ENCODE data around the gene MBP.

The MBP gene

DNA sequence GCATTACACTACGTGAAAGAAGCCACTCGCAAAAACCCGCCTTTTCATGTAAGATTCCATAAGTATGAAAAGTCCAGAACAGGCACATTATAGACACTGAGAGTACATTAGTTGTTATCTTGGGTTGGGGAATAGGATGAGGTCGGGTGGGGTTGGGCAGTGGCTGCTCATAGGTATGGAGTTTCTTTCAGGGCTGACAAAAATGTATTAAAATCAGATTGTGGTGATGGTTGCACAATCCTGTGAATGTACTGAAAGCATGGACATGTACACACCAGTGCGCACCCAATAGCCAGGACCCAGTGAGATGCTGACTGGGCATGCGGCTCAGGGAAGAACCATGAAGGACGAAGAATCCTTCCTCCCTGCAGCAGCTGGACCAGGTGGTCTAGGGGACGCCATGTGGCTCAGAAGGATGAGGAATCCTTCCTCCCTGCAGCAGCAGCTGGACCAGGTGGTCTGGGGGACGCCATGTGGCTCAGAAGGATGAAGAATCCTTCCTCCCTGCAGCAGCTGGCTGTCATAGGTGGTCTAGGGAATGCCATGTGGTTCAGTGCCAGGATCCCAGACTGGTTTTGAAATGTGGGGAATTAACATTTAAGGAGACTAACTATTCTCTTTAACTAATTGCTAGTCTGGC, 50.1 kb downstream of the MBP start:
- DNase-seq (ENCODE audit: low read depth), result no peak

DNA sequence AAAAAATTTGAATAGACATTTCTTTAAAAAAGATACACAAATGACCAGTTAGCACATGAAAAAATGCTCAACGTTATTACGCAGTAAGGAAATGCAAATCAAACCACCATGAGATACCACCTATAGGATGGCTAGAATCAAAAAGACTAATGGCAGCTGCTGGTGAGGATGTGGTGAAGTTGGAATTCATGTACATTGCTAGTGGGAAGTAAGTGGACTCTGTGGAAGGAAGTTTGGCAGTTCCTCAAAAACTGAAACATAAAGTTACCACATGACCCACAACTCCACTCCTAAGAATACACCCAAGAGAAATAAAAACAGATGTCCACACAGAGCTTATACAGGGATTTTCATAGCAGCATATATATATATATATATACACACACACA, 51.2 kb downstream of the MBP start:
- DNase-seq (ENCODE audit: low read depth), result no peak

DNA sequence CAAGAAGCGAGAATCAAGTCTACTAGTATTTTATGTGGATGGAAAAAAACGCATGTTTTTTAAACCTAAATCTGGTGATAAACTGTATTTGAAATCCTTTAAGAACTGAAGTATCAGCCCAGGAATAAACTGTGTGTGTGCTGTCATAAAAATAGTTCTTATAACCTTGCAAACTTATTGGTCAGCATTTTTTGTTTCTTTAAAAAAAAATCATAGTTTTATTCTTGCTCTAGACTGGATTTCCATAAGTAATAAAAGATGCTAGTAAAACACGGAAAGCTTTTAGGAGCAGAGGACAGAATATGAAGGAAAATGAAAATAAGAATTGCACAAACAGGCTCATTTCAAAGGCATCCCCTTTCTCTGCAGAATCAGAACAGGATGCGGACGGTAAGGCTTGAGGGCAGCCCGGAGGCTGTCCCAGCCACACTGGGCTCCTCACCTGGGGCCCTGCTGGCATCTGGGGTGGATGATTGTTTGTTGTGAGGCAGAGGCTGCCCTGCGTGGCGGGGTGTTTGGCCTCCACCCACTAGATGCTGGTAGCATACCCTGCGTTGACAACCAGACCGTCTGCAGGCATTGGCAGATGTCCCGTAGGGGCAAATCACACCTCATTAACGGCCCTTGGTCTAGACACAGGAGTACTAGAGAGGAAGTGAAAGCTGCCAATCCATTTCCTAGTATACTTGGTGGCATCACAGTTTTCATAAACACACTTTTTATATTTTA, 52.5 kb downstream of the MBP start:
- no peak for DNase-seq (ENCODE audit: low read depth)

DNA sequence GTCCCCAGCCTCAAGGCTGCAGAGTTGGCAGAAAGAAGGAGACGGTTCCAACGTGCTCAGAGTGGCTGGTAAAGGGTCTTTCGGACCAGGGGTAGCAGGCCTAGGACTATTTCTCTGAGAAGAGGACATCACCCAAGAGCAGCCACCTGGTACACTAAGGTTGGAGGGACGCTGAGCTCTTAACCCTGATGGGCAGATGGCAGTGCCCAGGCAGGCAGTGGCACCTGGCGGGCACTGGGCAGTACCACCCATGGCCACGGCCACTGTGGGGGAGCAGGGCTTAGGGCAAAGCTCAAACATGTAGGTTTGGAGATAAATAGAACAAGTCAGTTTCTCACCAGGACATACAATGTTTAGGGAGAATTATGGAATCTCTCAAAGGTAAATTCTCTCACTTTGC, 53.5 kb downstream of the MBP start:
- no peak for DNase-seq (ENCODE audit: low read depth)

DNA sequence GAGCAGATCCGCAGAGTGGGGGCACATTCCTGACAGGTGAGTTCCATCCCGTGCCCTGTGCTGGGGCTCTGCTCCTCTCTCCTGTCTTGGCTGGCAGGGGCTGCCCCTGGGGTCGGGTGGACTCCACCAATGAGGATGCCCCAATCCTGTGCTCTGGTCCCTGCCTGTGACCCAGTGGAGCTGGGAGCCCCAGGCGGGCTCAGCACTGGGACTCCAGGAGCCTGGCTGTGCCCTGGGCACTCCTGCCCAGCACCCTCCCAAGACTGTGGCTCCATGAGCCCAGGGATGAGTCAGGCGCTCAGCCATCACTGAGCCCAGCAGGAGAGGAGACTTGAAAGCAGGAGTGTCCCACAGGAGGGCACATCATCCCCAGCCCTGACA, 53.9 kb downstream of the MBP start:
- DNase-seq (ENCODE audit: low read depth), result no peak

DNA sequence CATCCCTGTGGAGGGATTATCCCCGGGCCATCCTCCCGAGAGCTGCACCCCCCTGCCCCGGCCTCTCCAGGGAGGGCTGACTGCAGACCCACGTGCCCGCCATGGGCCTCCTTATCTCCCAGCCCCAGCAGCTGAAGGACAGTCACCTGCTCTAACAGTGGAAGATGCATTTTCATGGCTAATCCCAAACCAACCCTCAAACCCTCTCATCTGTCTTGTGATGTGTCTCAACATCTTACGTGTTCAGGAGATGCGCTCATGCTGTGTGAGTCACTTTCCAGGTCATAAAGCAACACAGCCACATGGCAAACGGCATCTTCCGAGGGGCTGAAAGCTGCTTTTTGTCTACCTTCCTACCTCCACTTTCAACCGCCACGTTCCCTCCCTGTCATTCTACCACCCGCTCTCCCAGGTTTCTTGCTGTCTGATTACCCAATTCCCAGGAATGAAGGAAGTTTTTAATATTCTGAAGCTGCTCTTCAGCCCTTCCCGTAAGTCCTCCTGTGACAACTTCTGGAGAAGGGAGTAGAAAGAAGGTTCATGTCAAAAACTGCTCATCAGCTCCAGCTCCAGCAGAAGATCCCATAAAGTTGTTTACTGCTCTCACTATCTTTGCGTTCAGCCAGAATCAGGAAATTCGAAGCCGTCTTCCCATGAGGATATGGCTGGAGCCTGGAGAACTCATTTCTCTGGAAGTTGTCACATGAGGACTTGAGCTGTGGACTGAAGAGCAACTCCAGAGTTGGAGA, 54.5 kb downstream of the MBP start:
- no peak for DNase-seq (ENCODE audit: low read depth)

DNA sequence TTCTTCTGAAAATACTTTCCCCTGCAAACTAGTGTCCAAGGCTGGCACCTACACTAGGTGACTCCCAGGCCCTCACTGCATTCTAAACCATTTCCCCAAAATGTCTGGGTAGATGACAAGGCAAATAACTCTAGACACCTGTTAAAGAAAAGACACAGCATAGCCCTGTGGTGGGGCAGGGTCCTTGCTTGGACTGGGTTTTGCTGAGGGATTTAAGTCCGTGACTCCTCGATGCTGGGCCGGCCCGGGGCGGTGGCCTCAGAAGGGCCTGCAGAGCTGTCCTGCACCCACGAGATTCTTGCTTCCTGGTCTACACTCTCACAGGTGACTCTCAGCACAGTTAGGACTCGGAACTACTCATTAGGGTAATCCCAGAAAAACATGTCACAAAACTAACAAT, 55.2 kb downstream of the MBP start:
- DNase-seq (ENCODE audit: low read depth), result no peak

DNA sequence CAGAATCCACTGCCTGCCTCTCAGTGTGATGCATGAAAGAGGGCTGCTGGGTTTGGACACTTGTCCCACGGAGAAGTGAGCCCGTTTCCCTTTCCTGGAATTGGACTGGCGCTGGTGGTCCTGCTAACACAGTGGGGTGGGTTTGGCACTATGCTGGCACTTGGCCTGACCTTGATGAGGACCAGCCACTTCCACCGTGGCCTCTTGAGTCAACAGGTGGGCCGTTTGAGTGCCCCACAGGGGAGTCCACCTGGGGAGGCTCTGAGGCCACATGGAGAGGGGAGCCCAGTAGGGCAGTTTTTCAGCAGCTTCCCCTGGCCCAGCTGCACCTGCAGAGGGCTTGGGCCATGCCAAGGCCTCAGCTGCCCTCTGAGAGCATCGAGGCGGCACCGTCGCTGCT, 56.5 kb downstream of the MBP start:
- DNase-seq (ENCODE audit: low read depth), result no peak

DNA sequence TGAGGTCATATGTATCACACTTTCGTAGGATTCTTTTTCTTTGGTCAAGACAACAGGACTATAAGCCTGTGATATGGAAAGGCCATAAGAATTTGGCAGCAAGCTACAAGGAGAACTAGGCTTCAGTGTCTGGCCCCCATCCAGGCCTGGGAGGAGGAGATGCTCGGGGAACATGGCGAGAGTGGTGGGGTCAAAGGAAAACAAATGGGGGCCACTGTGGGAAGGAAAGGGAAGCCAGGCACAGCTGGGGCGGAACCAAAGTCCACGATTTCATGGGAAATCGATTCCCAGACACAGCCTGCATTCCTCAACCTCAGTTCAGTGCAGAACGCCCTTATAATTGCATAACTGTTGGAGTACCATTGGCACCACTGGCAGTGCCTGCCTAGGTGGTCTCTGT, 58.2 kb downstream of the MBP start:
- no peak for DNase-seq (ENCODE audit: low read depth)

DNA sequence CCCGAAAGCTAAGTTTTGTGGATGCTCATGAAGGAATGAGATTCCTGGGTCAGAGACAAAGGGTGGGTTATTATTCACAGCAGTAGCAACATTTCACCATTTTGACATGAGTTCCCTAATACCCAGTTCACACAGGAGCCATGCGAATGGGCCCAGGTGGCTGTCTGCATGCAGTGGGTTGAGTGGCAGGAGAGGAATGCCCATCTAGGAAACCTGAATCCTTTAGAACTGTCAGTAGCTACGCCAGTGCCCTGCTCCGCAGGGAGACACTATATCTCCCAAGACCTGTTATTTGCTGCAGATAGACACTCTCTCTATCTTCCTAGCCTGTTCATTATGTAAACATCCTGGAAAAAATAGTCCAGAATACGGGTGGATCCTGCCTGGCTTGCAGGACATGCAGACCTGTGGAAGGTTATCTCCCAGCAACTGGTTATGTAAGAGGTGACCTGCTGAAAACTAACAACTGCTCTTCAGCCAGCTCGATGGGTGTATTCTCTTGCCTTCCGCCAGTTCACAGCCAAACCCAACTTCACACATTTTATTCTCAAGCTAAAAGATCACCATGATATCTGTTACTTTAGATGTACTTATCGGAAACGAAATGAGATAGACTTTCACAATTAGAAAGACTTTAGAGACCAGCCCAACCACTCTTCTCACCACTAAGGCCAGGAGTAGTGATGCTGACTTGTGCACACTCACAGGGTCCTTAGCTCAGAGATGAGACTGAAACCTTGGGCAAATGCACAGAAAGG, 59.1 kb downstream of the MBP start:
- DNase-seq (ENCODE audit: low read depth), result no peak

DNA sequence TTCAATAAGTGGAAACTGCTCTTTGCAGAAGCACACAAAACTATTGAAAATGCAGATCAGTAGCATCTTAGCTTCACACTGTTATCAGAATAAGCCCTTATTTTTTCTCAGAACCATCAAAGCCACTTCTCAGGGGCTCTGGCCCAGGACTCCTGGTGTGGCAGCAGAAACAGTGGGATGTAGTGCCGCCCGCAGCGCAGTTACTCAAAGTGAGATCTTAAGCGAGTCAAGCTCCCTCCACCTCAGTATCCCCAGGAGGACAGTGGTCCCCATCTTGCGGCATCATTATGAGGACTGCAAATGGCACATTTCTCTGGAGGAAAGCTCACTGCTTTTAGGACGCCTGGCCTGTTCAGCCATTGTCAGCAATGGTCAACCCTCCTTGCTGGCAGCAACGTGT, 60.0 kb downstream of the MBP start:
- DNase-seq (ENCODE audit: low read depth), result no peak

DNA sequence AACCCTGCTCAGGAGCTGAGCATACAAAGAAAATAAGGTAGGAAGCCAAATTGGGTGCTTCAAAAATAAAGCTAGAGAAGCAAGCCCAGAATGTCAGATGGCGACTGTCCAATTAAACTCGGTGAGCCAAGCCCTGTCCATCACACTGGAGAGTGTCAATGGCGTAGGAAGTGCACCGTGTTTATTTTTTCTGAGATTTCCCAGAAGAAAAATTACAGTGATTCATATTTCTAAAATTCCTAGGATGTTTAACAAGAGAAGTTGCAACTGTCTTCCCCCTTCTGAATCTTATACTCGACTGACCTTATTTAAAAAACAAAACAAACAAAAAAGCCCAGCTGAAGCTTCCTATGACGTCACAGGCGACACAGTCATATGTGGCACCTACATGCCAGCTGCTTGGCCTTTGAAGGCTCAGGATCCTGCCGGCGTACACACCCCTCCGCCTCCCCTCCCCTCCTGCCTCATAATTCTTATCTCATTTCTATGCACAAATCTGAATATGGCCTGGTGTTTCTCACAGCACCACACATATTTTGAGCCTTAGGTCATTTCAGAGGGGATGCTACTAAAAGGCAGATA, 60.8 kb downstream of the MBP start:
- DNase-seq (ENCODE audit: low read depth), result peak; percentile 79

DNA sequence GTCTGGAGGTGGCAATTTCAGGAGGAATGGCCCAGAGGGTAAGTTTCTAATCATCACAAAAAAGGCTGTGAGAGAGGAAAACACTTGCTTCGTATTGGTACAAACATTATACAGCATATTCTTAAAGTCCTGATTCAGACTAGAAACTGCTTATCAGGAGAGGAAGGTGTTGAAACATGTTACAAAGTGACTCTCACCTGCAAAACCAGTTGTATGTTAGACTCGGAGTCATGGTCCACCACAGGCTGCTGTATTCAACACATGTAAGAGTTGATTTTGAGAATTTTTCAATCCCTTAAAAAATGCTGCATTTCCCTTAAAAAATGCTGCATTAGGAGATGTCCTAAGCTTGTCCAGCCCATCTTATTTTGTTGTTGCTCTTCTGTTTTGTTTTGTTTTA, 61.5 kb downstream of the MBP start:
- DNase-seq (ENCODE audit: low read depth), result no peak

DNA sequence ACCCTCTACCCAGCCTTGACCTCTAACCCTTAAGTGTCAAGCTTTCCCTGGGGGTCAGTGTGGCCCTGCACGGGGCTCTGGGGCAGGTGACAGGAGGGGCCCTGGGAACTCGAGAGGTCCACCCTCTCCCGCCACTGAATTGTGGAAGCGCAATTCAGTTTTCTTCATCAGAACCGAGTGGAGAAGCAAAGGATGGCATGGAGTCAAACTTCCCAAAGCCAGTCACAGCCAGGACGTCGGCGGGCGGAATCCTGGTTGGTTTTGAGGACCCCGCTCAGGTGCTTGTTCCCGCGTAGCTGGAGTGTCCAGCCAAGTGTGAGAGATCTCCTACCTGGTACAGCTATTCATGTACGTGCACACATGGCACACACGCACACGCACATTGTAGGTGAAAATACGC, 62.0 kb downstream of the MBP start:
- no peak for DNase-seq (ENCODE audit: low read depth)

DNA sequence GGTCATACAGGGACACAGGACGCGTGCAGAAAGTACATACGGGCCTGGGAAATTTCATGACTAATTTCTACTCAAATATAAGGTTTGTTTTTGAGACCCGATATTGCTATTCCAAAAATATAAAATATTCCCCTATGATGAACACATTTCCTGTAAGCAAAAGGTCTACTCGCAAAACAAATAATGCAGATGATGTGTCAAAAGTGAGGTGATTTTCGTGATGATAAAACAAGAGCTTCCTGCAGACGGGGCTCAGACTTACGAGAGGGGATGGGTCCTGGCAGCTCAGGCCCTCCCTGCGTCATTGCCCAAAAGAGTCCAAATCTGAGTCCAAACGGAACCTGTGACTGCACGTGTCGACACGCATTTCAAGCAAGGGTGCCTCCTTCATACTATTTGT, 62.7 kb downstream of the MBP start:
- DNase-seq (ENCODE audit: low read depth), result no peak

DNA sequence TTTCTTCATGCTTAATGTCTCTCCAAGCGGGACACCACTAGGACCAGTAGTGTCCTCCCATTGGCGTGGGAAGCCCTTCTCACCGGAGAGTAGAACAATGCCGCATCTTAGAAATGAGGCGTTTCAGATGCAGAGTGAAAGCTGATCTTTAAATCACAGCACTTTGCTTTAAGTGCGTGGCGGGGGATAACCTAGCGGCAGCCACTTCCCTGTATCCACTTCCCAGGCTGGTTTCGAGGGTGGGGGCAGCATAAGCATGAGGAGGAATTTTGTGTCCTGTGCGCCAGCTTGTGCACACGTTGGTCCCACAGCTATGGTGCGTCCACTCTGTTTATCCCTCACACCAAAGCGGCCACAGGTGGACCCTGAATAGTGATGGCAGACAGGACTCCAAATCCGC, 63.1 kb downstream of the MBP start:
- DNase-seq (ENCODE audit: low read depth), result no peak

DNA sequence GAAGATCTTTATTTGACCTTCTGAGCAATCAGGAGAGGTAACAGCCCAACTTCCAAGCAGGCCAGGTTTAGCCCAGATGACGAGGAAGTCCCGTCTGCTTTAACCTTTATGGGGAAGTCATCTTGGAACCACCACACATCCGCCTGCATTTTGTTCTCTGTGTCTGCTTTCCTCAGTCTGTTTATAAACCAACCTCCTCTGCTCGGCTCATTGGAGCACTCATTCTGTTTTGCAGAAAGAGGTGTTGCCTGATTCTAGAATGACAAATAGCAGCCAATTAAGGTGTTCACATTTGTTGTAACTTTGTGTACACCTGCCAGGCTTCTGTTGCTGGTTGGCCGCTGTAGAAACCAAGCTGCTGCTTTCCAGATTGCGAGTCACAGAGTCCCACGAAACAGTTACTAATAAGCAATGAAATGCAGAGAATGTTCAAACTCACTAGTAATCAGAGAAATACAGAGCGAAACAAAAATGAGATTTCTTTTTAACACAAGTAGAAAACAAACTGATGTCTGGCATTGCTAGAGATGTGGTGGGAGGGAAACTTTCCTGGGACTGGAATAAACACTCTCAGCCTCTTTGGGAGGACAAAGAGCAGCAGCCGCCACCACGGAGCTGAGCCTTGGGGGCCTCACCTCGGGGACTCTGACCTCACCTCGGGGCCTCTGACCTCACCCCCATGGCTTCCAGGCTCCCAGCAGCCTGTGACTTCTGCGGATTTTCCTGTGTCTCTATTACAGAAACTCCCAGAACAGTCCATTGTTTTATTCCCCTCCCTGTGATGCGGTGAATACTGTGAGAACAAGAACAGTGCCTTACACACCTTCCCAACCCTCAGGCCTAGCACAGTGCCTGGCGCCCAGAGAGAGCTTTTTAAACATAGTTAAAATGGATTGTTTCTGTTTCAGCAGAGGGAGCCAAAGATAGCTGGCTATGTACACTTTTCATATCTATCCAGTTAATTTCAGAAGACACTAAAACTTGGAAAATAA, 64.0 kb downstream of the MBP start:
- no peak for DNase-seq (ENCODE audit: low read depth)

DNA sequence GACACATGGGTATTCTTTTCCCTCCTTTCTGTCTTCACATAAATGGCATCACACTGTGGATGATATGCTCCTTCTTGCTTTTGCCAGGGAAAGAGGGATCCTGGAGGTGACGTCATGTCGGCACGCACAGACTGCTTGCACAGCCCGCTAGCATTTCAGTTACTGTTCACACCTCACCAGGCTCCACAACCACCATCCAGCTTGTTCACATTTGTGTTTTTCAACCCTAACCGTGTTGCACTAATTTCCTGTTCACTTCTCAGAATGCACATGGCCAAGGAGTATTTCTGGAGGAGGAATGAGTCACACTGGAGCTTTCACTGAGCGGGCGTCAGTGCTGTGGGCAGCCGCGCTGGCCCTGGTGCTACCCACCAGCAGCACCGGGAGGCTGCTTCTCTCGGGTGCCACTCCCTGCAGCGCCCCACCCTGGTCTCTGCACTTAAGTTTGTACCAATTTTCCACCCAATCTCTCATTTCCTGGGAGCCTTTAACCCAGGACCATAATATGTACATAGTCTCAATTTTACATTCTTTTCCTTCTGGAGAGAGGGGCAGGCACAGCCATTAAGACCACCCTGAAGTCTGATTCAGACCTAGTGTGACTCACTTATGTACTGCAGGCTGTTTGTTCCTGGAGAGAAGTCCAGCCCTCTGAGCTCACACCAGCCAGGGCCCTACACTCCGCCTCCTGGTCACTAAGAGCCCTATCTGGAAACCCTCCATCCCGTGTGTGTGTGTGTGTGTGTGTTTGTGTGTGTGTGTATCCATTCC, 65.1 kb downstream of the MBP start:
- DNase-seq (ENCODE audit: low read depth), result peak; percentile 50

DNA sequence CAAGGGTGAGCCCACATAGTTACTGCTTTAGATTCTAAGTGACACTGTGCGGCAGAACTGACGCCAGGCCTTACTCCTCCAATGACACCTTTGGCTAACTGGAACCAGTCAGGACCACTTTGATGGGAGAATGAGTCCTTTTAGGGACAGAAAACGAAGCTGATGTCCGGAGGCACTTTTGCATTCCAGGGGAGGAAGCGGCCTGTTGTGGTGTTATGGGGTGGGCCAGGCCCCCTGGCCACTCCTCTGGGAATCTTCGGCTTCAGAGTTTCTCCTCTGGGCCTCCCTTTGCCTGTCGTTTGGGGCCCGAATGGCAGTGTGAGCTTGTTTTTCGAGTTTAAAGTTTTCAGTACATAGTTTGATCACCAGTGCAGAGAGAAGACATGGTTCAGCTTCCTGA, 65.9 kb downstream of the MBP start:
- DNase-seq (ENCODE audit: low read depth), result no peak

DNA sequence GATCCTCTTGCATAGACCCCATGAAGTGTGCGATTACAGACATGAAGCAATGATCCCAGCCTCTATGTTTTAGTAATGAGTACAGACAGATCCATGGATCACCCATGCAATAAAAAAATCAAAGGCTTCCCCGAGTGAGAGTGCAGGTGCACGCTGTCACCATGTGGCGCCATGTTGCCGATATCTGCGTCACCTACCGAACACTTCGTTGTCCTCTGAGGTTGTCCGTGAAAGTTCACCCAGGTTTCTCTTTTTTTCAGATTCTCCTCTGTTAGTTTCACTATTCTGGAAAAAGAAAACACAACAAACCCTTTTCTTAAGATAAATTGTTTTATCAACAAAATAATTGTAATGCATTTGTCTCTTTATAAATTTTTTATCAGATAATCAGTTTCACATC, 66.5 kb downstream of the MBP start:
- DNase-seq (ENCODE audit: low read depth), result no peak
